Activated CD8-positive, alpha-beta memory T cell treated with anti-CD3 and anti-CD28 coated beads, Interleukin-2, amount 50 U/mL, for 24 hours (primary cell): ENCODE results near the gene FRMPD3.

Source experiments
- DNase-seq: peaks from one replicate; pipeline ENCODE4 v3.0.0-alpha.2; 2020; ENCODE audit errors: extremely low read depth

FRMPD3 gene

GRCh38 chrX:107480272-107480671 lies 30.8 kb downstream of the FRMPD3 start:
- DNase-seq, result no peak

GRCh38 chrX:107482046-107482445 lies 32.6 kb downstream of the FRMPD3 start:
- no peak for DNase-seq

GRCh38 chrX:107484002-107484726 lies 34.7 kb downstream of the FRMPD3 start:
- no peak for DNase-seq

GRCh38 chrX:107485013-107485412 lies 35.6 kb downstream of the FRMPD3 start:
- no peak for DNase-seq

GRCh38 chrX:107493141-107493540 lies 43.7 kb downstream of the FRMPD3 start:
- no peak for DNase-seq

DNA sequence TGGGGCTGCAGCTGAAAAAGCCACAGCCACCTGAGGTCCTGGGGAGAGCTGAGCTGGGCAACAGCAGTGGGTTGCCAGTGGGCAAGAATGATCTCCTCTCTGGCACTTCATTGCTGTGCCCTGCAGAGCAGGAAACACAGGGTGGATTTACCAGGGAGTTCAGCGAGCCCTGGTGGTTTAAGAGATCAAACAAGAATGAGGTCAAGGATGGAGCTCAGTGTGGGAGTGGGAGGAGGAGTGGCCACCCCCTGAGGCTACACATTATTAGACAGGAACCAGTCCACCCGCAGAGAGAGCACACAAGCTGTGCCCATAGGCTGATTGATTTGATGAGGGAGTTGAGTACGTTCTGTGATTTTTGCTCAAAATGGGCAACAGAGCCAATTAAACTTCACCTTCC lies 47.3 kb downstream of the FRMPD3 start:
- DNase-seq, result no peak
